ENCODE data around the gene CCNY.

- no peak for TF ChIP-seq CTCF (conservative IDR thresholded peaks at IDR 0.05 in 1 of 2, IDR thresholded peaks at IDR 0.05 in 1 of 2; ENCODE audit: extremely low read depth in 1 of 2, insufficient read depth in 1 of 2, low read depth in 1 of 2, low read length in 2 of 2)
- TF ChIP-seq EZH2 (IDR thresholded peaks at IDR 0.05; ENCODE audit: borderline replicate concordance, low read length) = no peak
Observed at GRCh38 chr10:35568483-35569015, 232.2 kb downstream of the CCNY start.

All from mammary epithelial cell (primary cell).